DOHH2 (cell line): ENCODE results near the gene ETS1.

Experiments used
- EZH2phosphoT487 ChIP-seq: fragments of 200-600 bp; sonication (generic); IDR thresholded peaks from 2 replicates; pipeline ENCODE4 v1.6.1; 2017; ENCODE audit warnings: borderline replicate concordance, mild to moderate bottlenecking, antibody characterized with exemption, low read length, moderate library complexity, mixed read lengths
- TF ChIP-seq, protein P1 (sequence below): fragments of 200-600 bp; sonication (generic); IDR thresholded peaks from one replicate; pipeline ENCODE4 v1.5.1; 2014; ENCODE audit warnings: antibody characterized with exemption, mild to moderate bottlenecking, low read depth, low read length; ENCODE audit not compliant: poor library complexity, severe bottlenecking

DNA sequence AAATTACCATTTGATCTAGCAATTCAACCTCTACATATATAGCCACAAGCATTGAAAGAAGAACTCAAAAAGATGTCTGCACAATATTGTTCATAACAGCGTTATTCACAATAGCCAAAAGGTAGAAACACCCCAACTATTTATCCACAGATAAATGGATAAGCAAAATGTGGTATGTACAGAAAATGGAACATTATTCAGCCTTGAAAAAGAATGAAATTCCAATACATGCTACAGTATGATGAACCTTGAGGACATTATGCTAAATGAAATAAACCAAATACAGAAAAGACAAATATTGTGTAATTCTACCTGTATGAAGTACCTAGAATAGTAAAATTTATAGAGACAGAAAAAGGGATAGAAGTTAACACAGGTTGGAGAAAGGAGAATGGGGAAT lies 2.6 kb upstream of the ETS1 start:
- TF ChIP-seq, protein P1, sequence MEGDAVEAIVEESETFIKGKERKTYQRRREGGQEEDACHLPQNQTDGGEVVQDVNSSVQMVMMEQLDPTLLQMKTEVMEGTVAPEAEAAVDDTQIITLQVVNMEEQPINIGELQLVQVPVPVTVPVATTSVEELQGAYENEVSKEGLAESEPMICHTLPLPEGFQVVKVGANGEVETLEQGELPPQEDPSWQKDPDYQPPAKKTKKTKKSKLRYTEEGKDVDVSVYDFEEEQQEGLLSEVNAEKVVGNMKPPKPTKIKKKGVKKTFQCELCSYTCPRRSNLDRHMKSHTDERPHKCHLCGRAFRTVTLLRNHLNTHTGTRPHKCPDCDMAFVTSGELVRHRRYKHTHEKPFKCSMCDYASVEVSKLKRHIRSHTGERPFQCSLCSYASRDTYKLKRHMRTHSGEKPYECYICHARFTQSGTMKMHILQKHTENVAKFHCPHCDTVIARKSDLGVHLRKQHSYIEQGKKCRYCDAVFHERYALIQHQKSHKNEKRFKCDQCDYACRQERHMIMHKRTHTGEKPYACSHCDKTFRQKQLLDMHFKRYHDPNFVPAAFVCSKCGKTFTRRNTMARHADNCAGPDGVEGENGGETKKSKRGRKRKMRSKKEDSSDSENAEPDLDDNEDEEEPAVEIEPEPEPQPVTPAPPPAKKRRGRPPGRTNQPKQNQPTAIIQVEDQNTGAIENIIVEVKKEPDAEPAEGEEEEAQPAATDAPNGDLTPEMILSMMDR, result no peak
- no peak for TF ChIP-seq EZH2phosphoT487
